NCI-H187 treated with DMSO at 0.1 percent for 48 hours (cell line): ENCODE results near the gene ITGAL.
A peak's percentile ranks its signal among the peaks of the same experiment; 100 is the strongest.

ENCODE experiments used
- DNase-seq: peaks from one replicate; lab custom pipeline; 2025; lab: John Stamatoyannopoulos, UW

ITGAL gene

GRCh38 chr16:30567160-30567990 is 94.8 kb downstream of the ITGAL start:
- no peak for DNase-seq

GRCh38 chr16:30567991-30568638 is 95.6 kb downstream of the ITGAL start:
- DNase-seq = no peak

GRCh38 chr16:30569281-30569680 is 96.7 kb downstream of the ITGAL start:
- DNase-seq = no peak

- DNase-seq = no peak
These were observed 97.4 kb downstream of the ITGAL start for GRCh38 chr16:30569746-30570635.

- no peak for DNase-seq
These were observed 98.3 kb downstream of the ITGAL start for GRCh38 chr16:30570636-30571444.

- peak; percentile 89 for DNase-seq
These were observed 99.1 kb downstream of the ITGAL start, which contains the start of gene ZNF688 for GRCh38 chr16:30571445-30572322. TSS of gene ZNF688 (minus strand) at chr16:30571714. CDS start at chr16:30571629, 85 bp downstream.
